ENCODE results near the gene MTMR2. TPM values are rescaled to one million over a fixed set of nuclear protein-coding genes. Genes with fewer than 3 reads are reported as not detected.

Gene MTMR2
- total RNA-seq, 1 experiment from 2014 or later, result 23.5 TPM

DNA sequence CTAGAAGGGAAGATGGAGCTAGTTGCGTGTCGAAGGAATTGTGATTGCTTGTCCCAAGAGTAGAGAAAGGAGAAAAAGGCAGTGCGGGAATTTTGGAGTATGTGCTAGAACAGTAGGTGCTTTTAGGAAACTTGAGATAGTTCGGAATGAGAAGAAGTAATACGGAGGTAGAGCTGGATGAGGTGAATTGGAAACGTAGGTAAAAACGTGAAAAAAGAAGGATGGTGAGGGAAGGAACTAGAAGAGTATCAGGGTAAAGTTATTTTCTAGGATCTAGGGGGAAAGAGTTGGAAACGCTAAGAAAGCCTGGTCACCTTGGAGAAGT lies 132.2 kb downstream of the MTMR2 start:
- no peak for DNase-seq (ENCODE audit: low spot score)
- in situ Hi-C loops (cut with HindIII; ENCODE audit: low sequenced_read_pairs), result no loop called here

DNA sequence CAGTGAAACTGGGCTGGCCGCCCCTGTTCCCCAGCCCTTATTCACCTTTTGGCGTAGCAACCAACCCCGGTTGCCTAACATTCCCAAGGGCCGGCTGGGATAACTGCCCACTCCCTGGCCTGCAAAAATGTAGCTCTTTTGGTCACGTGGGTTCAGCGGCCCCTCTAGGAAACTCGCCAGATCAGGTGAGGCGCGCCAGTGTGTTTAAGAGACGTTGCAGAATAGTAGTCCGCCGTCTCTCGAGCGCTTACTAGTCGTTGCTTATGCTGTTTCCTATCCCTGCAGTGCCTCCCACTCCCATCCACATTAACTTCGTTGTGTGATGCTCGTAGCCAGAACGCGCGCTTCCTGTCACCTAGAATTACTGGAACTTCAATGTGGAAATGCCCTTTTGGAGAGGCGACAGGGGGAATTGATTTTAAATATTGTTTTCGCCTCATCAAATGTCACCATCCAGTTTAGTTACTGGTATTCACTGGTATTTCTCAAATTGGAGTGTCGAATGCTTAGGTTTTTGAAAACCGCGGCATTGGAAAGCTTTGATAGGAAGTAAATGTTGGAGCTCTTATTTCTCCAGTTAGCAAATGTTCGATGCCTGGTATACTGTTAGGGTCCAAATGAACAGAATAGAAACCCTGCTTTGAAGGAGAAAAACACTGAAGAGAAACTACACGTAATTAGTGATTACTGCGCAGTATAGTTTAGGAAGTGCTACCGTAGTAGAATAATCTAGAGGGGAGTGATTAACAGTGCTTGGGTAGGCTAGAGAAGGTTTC lies 132.8 kb downstream of the MTMR2 start:
- DNase-seq (ENCODE audit: low spot score), result peak; percentile 65
- in situ Hi-C loops (cut with HindIII; ENCODE audit: low sequenced_read_pairs), result no loop called here

DNA sequence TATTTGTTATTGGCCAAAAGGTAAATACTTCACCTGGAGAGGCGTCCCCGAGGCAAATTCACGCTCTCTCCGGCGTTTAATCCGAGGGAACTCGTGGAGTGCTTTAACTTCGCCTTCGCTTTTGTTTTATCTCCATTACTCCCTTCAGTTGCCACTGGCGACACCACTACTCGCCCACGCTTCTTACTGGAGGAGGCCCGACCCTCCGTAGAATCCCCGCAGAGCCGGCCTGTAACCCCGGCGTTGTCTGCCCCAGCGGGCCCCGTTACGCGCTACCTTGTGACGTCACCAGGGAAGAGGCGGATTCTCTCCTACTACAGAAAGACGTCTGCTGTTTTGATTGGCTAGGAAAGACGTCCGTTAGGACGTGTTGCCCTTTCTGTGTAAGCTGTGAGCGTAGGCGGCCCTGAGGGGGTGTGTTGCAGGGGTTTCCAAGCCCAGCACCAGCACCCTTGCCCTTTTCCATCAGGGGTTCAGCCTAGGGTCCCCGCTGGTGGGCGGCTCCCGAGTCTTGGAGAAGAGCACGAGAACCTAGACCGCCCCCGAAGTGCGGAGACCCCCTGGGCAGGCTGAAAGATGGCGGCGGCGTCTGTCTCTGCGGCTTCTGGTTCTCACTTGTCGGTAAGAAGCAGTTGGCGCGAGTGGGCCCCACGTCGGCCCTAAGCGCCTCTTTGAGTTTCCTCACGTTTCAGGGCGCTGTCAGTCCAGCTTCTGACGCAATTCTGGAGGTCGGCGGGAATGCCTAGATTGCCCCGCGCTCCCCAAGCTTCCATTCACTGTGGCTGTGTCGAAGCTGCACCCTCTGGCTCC lies 133.6 kb downstream of the MTMR2 start, which contains the start of gene CEP57:
TSS of gene CEP57 (plus strand) at position 376 of the 810 bp plus-strand sequence. CDS start at position 577, 201 bp downstream.
- in situ Hi-C loops (cut with HindIII; ENCODE audit: low sequenced_read_pairs), result no loop called here
- DNase-seq (ENCODE audit: low spot score), result peak; percentile 99

DNA sequence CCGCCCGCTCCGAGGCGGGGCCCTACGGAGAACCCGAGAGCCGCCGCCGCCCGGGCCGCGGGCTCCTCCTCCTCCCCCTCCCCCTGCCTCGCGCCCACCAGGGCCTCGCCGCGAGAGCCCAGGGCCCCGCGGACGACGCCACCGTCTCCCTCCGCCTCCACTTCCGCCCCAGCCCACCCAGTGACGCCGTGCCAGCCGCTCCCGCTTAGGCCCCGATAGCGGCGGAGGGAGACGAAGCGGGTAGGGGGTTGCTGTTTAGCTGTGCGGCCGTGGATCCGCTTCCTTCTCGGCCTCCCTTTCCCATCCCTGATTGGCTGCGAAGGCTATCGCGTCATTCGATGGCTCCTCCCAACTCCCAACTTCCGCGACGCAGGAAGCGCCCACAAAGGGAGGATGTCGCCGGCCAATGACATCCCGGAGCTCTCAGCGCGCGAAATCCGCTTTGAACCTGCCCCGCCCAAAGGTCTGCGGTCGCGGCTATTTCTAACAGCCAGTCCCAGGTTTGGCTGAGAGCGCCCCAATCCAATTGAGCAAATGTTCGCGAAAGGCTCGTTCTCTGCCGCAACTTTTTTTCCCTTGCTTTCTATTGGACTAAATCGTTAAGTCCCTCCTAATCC lies 134.3 kb downstream of the MTMR2 start, which contains the start of gene FAM76B:
TSS of gene FAM76B (minus strand) at position 277 of the 617 bp plus-strand sequence. CDS start 304 bp downstream, outside the sequence.
- in situ Hi-C loops (cut with HindIII; ENCODE audit: low sequenced_read_pairs), result no loop called here
- peak; percentile 99 for DNase-seq (ENCODE audit: low spot score)

DNA sequence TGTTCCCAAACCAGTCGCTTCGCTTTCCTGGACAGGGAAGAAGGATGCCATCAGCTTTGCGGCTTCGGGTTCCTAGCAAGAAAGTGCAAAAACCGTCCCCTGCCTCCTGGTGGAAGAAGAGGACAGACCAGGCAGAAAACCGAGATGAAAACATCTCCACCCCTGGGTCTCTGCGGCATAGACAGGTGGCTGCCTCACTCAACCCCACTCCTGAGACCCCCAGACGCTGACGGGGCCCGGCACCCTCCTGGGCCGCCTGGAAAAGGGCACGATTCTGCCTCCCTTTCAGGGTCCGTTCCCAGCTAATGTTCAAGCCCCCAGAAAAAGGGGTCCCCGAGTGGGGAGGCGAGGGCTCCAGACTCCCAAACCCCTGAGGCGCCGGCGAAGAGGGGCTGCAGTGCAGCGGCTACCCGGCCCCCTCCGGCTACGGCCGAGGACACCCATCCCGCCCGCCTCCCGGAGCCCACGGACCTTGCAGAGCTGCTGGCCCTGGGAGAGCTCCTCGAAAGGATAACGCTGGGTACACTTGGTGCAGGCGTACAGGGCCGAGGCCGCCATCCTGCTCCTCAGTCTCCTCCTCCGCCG lies 134.9 kb downstream of the MTMR2 start:
- in situ Hi-C loops (cut with HindIII; ENCODE audit: low sequenced_read_pairs), result no loop called here
- peak; percentile 49 for DNase-seq (ENCODE audit: low spot score)

Other genes starting within 250 kb of the MTMR2 start
- 11.4 and 13.1 TPM in 2 replicates for gene FAM76B, start 134.3 kb downstream of the MTMR2 start, total RNA-seq (2014; rRNA removed; shearing (Covaris generic))
- gene CEP57, start 133.6 kb downstream of the MTMR2 start, total RNA-seq (2014; rRNA removed; shearing (Covaris generic)), result 62.0 and 62.8 TPM in 2 replicates